ENCODE results near the gene ITGA6.

ITGA6 gene

GRCh38 chr2:172427256-172427989 is at the start of gene ITGA6:
Gene ITGA6 (plus strand): TSS chr2:172427586.
- DNase-seq (ENCODE audit: low read depth in 2 of 3, low spot score in 1 of 3): peak in 2 of 3 donors; percentile 48 to 65

- no peak for DNase-seq (ENCODE audit: low read depth in 2 of 3, low spot score in 1 of 3)
Measured at GRCh38 chr2:172380436-172381274, 46.7 kb upstream of the ITGA6 start.

- DNase-seq (ENCODE audit: low read depth in 2 of 3, low spot score in 1 of 3): no peak
Measured at GRCh38 chr2:172381275-172382027, 45.9 kb upstream of the ITGA6 start.

GRCh38 chr2:172387361-172387760 is 40.0 kb upstream of the ITGA6 start:
- DNase-seq (ENCODE audit: low read depth in 2 of 3, low spot score in 1 of 3): no peak

- DNase-seq (ENCODE audit: low read depth in 2 of 3, low spot score in 1 of 3): no peak
Measured at GRCh38 chr2:172389685-172390339, 37.6 kb upstream of the ITGA6 start.

GRCh38 chr2:172394002-172394401 is 33.4 kb upstream of the ITGA6 start:
- no peak for DNase-seq (ENCODE audit: low read depth in 2 of 3, low spot score in 1 of 3)

- no peak for DNase-seq (ENCODE audit: low read depth in 2 of 3, low spot score in 1 of 3)
Measured at GRCh38 chr2:172395503-172395902, 31.9 kb upstream of the ITGA6 start.

GRCh38 chr2:172397148-172397834 is 30.1 kb upstream of the ITGA6 start:
- DNase-seq (ENCODE audit: low read depth in 2 of 3, low spot score in 1 of 3): no peak

- DNase-seq (ENCODE audit: low read depth in 2 of 3, low spot score in 1 of 3): no peak
Measured at GRCh38 chr2:172398440-172398839, 28.9 kb upstream of the ITGA6 start.

GRCh38 chr2:172399765-172400164 is 27.6 kb upstream of the ITGA6 start:
- no peak for DNase-seq (ENCODE audit: low read depth in 2 of 3, low spot score in 1 of 3)

- no peak for DNase-seq (ENCODE audit: low read depth in 2 of 3, low spot score in 1 of 3)
Measured at GRCh38 chr2:172402198-172402597, 25.2 kb upstream of the ITGA6 start.

- DNase-seq (ENCODE audit: low read depth in 2 of 3, low spot score in 1 of 3): no peak
Measured at GRCh38 chr2:172403402-172403801, 24.0 kb upstream of the ITGA6 start.

- no peak for DNase-seq (ENCODE audit: low read depth in 2 of 3, low spot score in 1 of 3)
Measured at GRCh38 chr2:172403881-172404468, 23.4 kb upstream of the ITGA6 start.

GRCh38 chr2:172404824-172405223 is 22.6 kb upstream of the ITGA6 start:
- no peak for DNase-seq (ENCODE audit: low read depth in 2 of 3, low spot score in 1 of 3)

- DNase-seq (ENCODE audit: low read depth in 2 of 3, low spot score in 1 of 3): no peak
Measured at GRCh38 chr2:172405673-172406072, 21.7 kb upstream of the ITGA6 start.

- no peak for DNase-seq (ENCODE audit: low read depth in 2 of 3, low spot score in 1 of 3)
Measured at GRCh38 chr2:172408143-172408766, 19.1 kb upstream of the ITGA6 start.

GRCh38 chr2:172409042-172409441 is 18.3 kb upstream of the ITGA6 start:
- no peak for DNase-seq (ENCODE audit: low read depth in 2 of 3, low spot score in 1 of 3)

GRCh38 chr2:172412984-172413492 is 14.3 kb upstream of the ITGA6 start:
- no peak for DNase-seq (ENCODE audit: low read depth in 2 of 3, low spot score in 1 of 3)

GRCh38 chr2:172415157-172415864 is 12.1 kb upstream of the ITGA6 start:
- DNase-seq (ENCODE audit: low read depth in 2 of 3, low spot score in 1 of 3): no peak
